Endothelial cell of umbilical vein (primary cell): ENCODE data around the gene KRT34.
"Not testable (repeated sequence)": the region's sequence is repeated elsewhere in the genome, so short reads cannot be mapped to it uniquely, and the experiment has no call there.

Experiments used
- EZH2 ChIP-seq: IDR thresholded peaks from 2 replicates; pipeline ENCODE4 v1.6.1; 2012; ENCODE audit warnings: borderline replicate concordance, low read depth, mild to moderate bottlenecking, moderate library complexity, low read length, inconsistent platforms; ENCODE audit not compliant: severe bottlenecking
- FOS ChIP-seq: IDR thresholded peaks from 2 replicates; pipeline ENCODE4 v1.6.1; 2011; ENCODE audit warnings: mild to moderate bottlenecking, low read length, moderate library complexity, borderline replicate concordance; ENCODE audit not compliant: insufficient read depth
- JUN ChIP-seq: IDR thresholded peaks from 2 replicates; pipeline ENCODE4 v1.6.1; 2011; ENCODE audit warnings: borderline replicate concordance, low read depth; ENCODE audit not compliant: insufficient read length, insufficient read depth
- MAX ChIP-seq: IDR thresholded peaks from 2 replicates; pipeline ENCODE4 v1.6.1; 2011; ENCODE audit not compliant: insufficient read depth, insufficient read length
- POLR2A ChIP-seq: IDR thresholded peaks from 2 replicates; pipeline ENCODE4 v1.6.1; 2012; ENCODE audit warnings: low read depth, mild to moderate bottlenecking, control low read depth, low read length
- POLR2AphosphoS5 ChIP-seq: IDR thresholded peaks from 2 replicates; pipeline ENCODE4 v1.6.1; 2012; ENCODE audit warnings: low read depth, mild to moderate bottlenecking, control low read depth, low read length, moderate library complexity; ENCODE audit not compliant: insufficient read depth
- TF ChIP-seq, protein P1 (sequence below), 2 donors: IDR thresholded peaks; 1 replicate in 1 of 2; 2 replicates in 1 of 2; pipeline ENCODE4 v1.5.1; 2011; ENCODE audit warnings: low read length in 2 of 2, mild to moderate bottlenecking in 2 of 2, moderate library complexity in 2 of 2, control low read depth in 1 of 2, inconsistent platforms in 1 of 2, low read depth in 1 of 2; ENCODE audit not compliant: insufficient read depth in 1 of 2; ENCODE audit errors: extremely low read depth in 1 of 2

GRCh38 chr17:41350381-41350878 lies 31.7 kb downstream of the KRT34 start, which contains the start of gene KRT33A:
- TF ChIP-seq, protein P1, sequence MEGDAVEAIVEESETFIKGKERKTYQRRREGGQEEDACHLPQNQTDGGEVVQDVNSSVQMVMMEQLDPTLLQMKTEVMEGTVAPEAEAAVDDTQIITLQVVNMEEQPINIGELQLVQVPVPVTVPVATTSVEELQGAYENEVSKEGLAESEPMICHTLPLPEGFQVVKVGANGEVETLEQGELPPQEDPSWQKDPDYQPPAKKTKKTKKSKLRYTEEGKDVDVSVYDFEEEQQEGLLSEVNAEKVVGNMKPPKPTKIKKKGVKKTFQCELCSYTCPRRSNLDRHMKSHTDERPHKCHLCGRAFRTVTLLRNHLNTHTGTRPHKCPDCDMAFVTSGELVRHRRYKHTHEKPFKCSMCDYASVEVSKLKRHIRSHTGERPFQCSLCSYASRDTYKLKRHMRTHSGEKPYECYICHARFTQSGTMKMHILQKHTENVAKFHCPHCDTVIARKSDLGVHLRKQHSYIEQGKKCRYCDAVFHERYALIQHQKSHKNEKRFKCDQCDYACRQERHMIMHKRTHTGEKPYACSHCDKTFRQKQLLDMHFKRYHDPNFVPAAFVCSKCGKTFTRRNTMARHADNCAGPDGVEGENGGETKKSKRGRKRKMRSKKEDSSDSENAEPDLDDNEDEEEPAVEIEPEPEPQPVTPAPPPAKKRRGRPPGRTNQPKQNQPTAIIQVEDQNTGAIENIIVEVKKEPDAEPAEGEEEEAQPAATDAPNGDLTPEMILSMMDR (IDR thresholded peaks at IDR 0.05; ENCODE audit: extremely low read depth in 1 of 2, insufficient read depth in 1 of 2, low read depth in 1 of 2, low read length in 2 of 2): not testable (repeated sequence)
- TF ChIP-seq EZH2, JUN, POLR2AphosphoS5, MAX, FOS, POLR2A: not testable (repeated sequence)
